ENCODE data around the gene RABGAP1L. TPM values are rescaled to one million over a fixed set of nuclear protein-coding genes. Genes with fewer than 3 reads are reported as not detected.

The RABGAP1L gene
- total RNA-seq, 2 experiments from 2014 or later = 98.1 to 158 TPM

GRCh38 chr1:174153085-174153824 is 6.1 kb upstream of the RABGAP1L start:
- H3K9me3 ChIP-seq (ENCODE audit: low read length) = no peaks in the 10 kb centered on the region
- intact Hi-C loops (cut with micrococcal nuclease; ENCODE audit: unreplicated experiment) = no loop called here
- H4K20me1 ChIP-seq (ENCODE audit: insufficient read depth, low read length) = no peaks in the 10 kb centered on the region
- POLR2A ChIA-PET = interaction anchor here (0.7 to 2.6 kb wide), 12 partner anchors 11 to 724 kb away, joined by 3 to 8 read pairs (median 4); no protein-coding TSS in a partner anchor
- no TSS peak for BruUV-seq (replicated peaks)
- peak overlapping the region; percentile 49 for H2AFZ ChIP-seq (ENCODE audit: low read length)
- peaks cover 35% of the 10 kb centered on the region for H3K4me1 ChIP-seq (ENCODE audit: insufficient read depth, low read length, poor library complexity, severe bottlenecking)
- peak; percentile 37 for DNase-seq (ENCODE audit: low spot score)
- TF ChIP-seq CTCF (conservative IDR thresholded peaks at IDR 0.05; ENCODE audit: low read length) (no peak), EZH2phosphoT487 (IDR thresholded peaks at IDR 0.05; ENCODE audit: borderline replicate concordance, low read depth, low read length) (no peak)
- H3K4me3 ChIP-seq (ENCODE audit: low read depth, low read length, poor library complexity, severe bottlenecking) = no peak overlapping the region
- no peaks in the 10 kb centered on the region for H3K36me3 ChIP-seq (ENCODE audit: insufficient read depth, low read length)
- H3K79me2 ChIP-seq (ENCODE audit: insufficient read depth, low read depth, low read length) = no peaks in the 10 kb centered on the region
- CTCF ChIA-PET (ENCODE audit: unreplicated experiment) = no interaction called here
- H3K27ac ChIP-seq (ENCODE audit: low read depth, low read length, poor library complexity, severe bottlenecking) = no peak overlapping the region
- peak overlapping the region; percentile 18 for H3K4me2 ChIP-seq (ENCODE audit: low read length)
- H3K9me2 ChIP-seq (ENCODE audit: insufficient read depth, low read length) = no peaks in the 10 kb centered on the region

- Histone ChIP-seq H3K9me3 (ENCODE audit: low read length) (no peaks in the 10 kb centered on the region), H3K4me1 (ENCODE audit: insufficient read depth, low read length, poor library complexity, severe bottlenecking) (peaks cover 38% of the 10 kb centered on the region), H3K4me2 (ENCODE audit: low read length) (no peak overlapping the region), H3K79me2 (ENCODE audit: insufficient read depth, low read depth, low read length) (no peaks in the 10 kb centered on the region), H3K27ac (ENCODE audit: low read depth, low read length, poor library complexity, severe bottlenecking) (no peak overlapping the region), H3K4me3 (ENCODE audit: low read depth, low read length, poor library complexity, severe bottlenecking) (no peak overlapping the region), H3K36me3 (ENCODE audit: insufficient read depth, low read length) (no peaks in the 10 kb centered on the region), H4K20me1 (ENCODE audit: insufficient read depth, low read length) (no peaks in the 10 kb centered on the region), H3K9me2 (ENCODE audit: insufficient read depth, low read length) (no peaks in the 10 kb centered on the region), H2AFZ (ENCODE audit: low read length) (peak overlapping the region; percentile 49; the same call in 1 of the 2 replicates)
- no TSS peak for BruUV-seq (replicated peaks)
- no peak for TF ChIP-seq EZH2phosphoT487 (IDR thresholded peaks at IDR 0.05; ENCODE audit: borderline replicate concordance, low read depth, low read length)
- TF ChIP-seq CTCF (conservative IDR thresholded peaks at IDR 0.05; ENCODE audit: low read length) = no peak
- ChIA-PET POLR2A (interaction anchor here (0.7 to 2.6 kb wide), 5 partner anchors 10 to 657 kb away, joined by 3 to 7 read pairs (median 5); no protein-coding TSS in a partner anchor), CTCF (ENCODE audit: unreplicated experiment) (no interaction called here)
- intact Hi-C loops (cut with micrococcal nuclease; ENCODE audit: unreplicated experiment) = no loop called here
- DNase-seq (ENCODE audit: low spot score) = no peak
Measured at GRCh38 chr1:174153825-174154107, 5.6 kb upstream of the RABGAP1L start.

- no peak overlapping the region for H3K4me3 ChIP-seq (ENCODE audit: low read depth, low read length, poor library complexity, severe bottlenecking)
- H3K4me1 ChIP-seq (ENCODE audit: insufficient read depth, low read length, poor library complexity, severe bottlenecking) = peaks cover 46% of the 10 kb centered on the region
- no TSS peak for BruUV-seq (replicated peaks)
- no peaks in the 10 kb centered on the region for H3K36me3 ChIP-seq (ENCODE audit: insufficient read depth, low read length)
- POLR2A ChIA-PET = interaction anchor here (0.7 to 1.4 kb wide), 2 partner anchors 10 to 615 kb away, joined by 3 to 6 read pairs; no protein-coding TSS in a partner anchor
- H3K27ac ChIP-seq (ENCODE audit: low read depth, low read length, poor library complexity, severe bottlenecking) = no peak overlapping the region
- peaks cover 5% of the 10 kb centered on the region for H4K20me1 ChIP-seq (ENCODE audit: insufficient read depth, low read length)
- TF ChIP-seq CTCF (conservative IDR thresholded peaks at IDR 0.05; ENCODE audit: low read length) (no peak), EZH2phosphoT487 (IDR thresholded peaks at IDR 0.05; ENCODE audit: borderline replicate concordance, low read depth, low read length) (no peak)
- peaks cover 16% of the 10 kb centered on the region for H3K79me2 ChIP-seq (ENCODE audit: insufficient read depth, low read depth, low read length)
- intact Hi-C loops (cut with micrococcal nuclease; ENCODE audit: unreplicated experiment) = loop anchor here (5.0 kb wide), 3 partner anchors 134 to 739 kb away; partner anchors contain the start of genes GAS5, RC3H1 and ZBTB37
- DNase-seq (ENCODE audit: low spot score) = no peak
- H3K9me3 ChIP-seq (ENCODE audit: low read length) = no peaks in the 10 kb centered on the region
- H2AFZ ChIP-seq (ENCODE audit: low read length) = peak overlapping the region; percentile 95; the same call in 1 of the 2 replicates
- H3K9me2 ChIP-seq (ENCODE audit: insufficient read depth, low read length) = no peaks in the 10 kb centered on the region
- CTCF ChIA-PET (ENCODE audit: unreplicated experiment) = no interaction called here
- H3K4me2 ChIP-seq (ENCODE audit: low read length) = peak overlapping the region; percentile 94; the same call in 1 of the 2 replicates
Measured at GRCh38 chr1:174156437-174156836, 2.9 kb upstream of the RABGAP1L start.

All from OCI-LY7 (cell line).